ENCODE results near the gene PIEZO2. TPM values are rescaled to one million over a fixed set of nuclear protein-coding genes. Genes with fewer than 3 reads are reported as not detected.

PIEZO2 gene
- total RNA-seq, 1 experiment from 2014 or later: 0.57 TPM

DNA sequence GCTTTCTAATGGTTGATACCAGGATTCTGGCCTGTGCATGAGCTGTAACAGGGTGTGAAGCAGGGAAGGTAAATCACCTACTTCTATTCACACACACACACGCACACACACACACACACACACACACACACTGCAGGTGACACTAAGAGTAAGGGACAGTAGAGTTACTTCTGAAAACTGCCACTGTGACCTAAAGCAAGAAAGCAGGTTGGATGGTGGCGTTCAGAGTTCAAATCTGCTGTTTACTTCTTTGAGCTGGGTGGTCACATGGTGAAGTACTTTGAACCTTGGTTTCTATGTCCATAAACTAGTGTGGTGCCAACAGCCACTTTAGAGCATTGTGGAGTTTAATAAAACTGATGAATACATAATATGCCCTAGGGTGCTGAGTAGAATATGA lies 248.0 kb downstream of the PIEZO2 start:
- CTCF ChIA-PET: no interaction called here
- DNase-seq (ENCODE audit: low read depth, low spot score) (no peak), ATAC-seq (no peak)
- Histone ChIP-seq H3K9me3 (ENCODE audit: control insufficient read depth, insufficient read depth, low read depth, low read length) (no peaks in the 10 kb centered on the region), H3K4me1 (ENCODE audit: control insufficient read depth, insufficient read depth, low read length) (no peaks in the 10 kb centered on the region), H3K4me3 (ENCODE audit: low read depth in 2 of 2, low read length in 2 of 2) (no peak overlapping the region), H3K27me3 (ENCODE audit: control insufficient read depth, insufficient read depth, low read length) (no peaks in the 10 kb centered on the region), H3K36me3 (ENCODE audit: control insufficient read depth, insufficient read depth, low read length) (no peaks in the 10 kb centered on the region), H3K27ac (ENCODE audit: low read length) (no peak overlapping the region)
- intact Hi-C loops (cut with micrococcal nuclease; ENCODE audit: unreplicated experiment) (no loop called here), in situ Hi-C loops (cut with HindIII; ENCODE audit: low pct_unique_long_range_greater_than_20kb, low sequenced_read_pairs) (no loop called here)
- TF ChIP-seq SIN3A (IDR thresholded peaks at IDR 0.05; ENCODE audit: borderline replicate concordance, insufficient read depth, low read depth, low read length) (no peak), TCF7L2 (IDR thresholded peaks at IDR 0.05; ENCODE audit: low read depth, low read length) (no peak), POLR2AphosphoS5 (IDR thresholded peaks at IDR 0.05; ENCODE audit: low read depth, low read length) (no peak)
- TF ChIP-seq, protein P1, sequence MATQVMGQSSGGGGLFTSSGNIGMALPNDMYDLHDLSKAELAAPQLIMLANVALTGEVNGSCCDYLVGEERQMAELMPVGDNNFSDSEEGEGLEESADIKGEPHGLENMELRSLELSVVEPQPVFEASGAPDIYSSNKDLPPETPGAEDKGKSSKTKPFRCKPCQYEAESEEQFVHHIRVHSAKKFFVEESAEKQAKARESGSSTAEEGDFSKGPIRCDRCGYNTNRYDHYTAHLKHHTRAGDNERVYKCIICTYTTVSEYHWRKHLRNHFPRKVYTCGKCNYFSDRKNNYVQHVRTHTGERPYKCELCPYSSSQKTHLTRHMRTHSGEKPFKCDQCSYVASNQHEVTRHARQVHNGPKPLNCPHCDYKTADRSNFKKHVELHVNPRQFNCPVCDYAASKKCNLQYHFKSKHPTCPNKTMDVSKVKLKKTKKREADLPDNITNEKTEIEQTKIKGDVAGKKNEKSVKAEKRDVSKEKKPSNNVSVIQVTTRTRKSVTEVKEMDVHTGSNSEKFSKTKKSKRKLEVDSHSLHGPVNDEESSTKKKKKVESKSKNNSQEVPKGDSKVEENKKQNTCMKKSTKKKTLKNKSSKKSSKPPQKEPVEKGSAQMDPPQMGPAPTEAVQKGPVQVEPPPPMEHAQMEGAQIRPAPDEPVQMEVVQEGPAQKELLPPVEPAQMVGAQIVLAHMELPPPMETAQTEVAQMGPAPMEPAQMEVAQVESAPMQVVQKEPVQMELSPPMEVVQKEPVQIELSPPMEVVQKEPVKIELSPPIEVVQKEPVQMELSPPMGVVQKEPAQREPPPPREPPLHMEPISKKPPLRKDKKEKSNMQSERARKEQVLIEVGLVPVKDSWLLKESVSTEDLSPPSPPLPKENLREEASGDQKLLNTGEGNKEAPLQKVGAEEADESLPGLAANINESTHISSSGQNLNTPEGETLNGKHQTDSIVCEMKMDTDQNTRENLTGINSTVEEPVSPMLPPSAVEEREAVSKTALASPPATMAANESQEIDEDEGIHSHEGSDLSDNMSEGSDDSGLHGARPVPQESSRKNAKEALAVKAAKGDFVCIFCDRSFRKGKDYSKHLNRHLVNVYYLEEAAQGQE (IDR thresholded peaks at IDR 0.05; ENCODE audit: insufficient read depth in 1 of 2, low read depth in 2 of 2, low read length in 1 of 2): no peak
- TF ChIP-seq, protein P2, sequence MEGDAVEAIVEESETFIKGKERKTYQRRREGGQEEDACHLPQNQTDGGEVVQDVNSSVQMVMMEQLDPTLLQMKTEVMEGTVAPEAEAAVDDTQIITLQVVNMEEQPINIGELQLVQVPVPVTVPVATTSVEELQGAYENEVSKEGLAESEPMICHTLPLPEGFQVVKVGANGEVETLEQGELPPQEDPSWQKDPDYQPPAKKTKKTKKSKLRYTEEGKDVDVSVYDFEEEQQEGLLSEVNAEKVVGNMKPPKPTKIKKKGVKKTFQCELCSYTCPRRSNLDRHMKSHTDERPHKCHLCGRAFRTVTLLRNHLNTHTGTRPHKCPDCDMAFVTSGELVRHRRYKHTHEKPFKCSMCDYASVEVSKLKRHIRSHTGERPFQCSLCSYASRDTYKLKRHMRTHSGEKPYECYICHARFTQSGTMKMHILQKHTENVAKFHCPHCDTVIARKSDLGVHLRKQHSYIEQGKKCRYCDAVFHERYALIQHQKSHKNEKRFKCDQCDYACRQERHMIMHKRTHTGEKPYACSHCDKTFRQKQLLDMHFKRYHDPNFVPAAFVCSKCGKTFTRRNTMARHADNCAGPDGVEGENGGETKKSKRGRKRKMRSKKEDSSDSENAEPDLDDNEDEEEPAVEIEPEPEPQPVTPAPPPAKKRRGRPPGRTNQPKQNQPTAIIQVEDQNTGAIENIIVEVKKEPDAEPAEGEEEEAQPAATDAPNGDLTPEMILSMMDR (IDR thresholded peaks at IDR 0.05): no peak
- BruUV-seq (replicated peaks): no TSS peak
- POLR2A ChIA-PET: no interaction called here

- no peaks in the 10 kb centered on the region for H3K9me3 ChIP-seq (ENCODE audit: control insufficient read depth, insufficient read depth, low read depth, low read length)
- no peak overlapping the region for H3K4me3 ChIP-seq (ENCODE audit: low read depth in 2 of 2, low read length in 2 of 2)
- H3K27ac ChIP-seq (ENCODE audit: low read length): no peak overlapping the region
- no peaks in the 10 kb centered on the region for H3K27me3 ChIP-seq (ENCODE audit: control insufficient read depth, insufficient read depth, low read length)
- DNase-seq (ENCODE audit: low read depth, low spot score): no peak
- H3K36me3 ChIP-seq (ENCODE audit: control insufficient read depth, insufficient read depth, low read length): no peaks in the 10 kb centered on the region
- intact Hi-C loops (cut with micrococcal nuclease; ENCODE audit: unreplicated experiment) (no loop called here), in situ Hi-C loops (cut with HindIII; ENCODE audit: low pct_unique_long_range_greater_than_20kb, low sequenced_read_pairs) (no loop called here)
- BruUV-seq (replicated peaks): no TSS peak
- CTCF ChIA-PET: no interaction called here
- POLR2A ChIA-PET: no interaction called here
- TF ChIP-seq, protein P1 (IDR thresholded peaks at IDR 0.05; ENCODE audit: insufficient read depth in 1 of 2, low read depth in 2 of 2, low read length in 1 of 2): no peak
- no peak for TF ChIP-seq POLR2AphosphoS5 (IDR thresholded peaks at IDR 0.05; ENCODE audit: low read depth, low read length)
- ATAC-seq: no peak
- H3K4me1 ChIP-seq (ENCODE audit: control insufficient read depth, insufficient read depth, low read length): no peaks in the 10 kb centered on the region
These were observed 248.9 kb downstream of the PIEZO2 start for GRCh38 chr18:10900435-10900834.

Measured in Panc1 (cell line).